ENCODE results near the gene CNST.

Gene CNST

DNA sequence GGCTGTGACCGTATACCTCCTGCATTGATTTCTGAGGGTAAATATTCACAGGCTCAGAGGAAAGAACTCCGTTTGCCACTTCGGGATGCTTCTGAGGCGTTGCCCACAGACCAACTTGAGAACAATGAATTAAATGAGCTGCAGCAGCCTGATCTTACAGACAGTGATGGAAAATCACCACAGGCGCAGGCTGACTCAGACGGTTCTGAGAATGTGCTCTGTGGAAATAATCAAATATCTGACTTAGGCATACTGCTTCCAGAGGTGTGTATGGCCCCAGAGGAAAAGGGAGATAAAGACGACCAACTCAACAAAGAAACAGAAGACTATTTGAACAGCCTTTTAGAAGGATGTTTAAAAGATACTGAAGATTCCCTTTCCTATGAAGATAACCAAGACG, 81.3 kb downstream of the CNST start:
- DNase-seq (ENCODE audit: low spot score): no peak
- H3K27ac ChIP-seq: no peak overlapping the region
- ChIA-PET POLR2A (ENCODE audit: low non-redundant PET) (no interaction called here), CTCF (interaction anchor here (0.7 kb wide), 1 partner anchor 80 kb away, joined by 3 read pairs; no protein-coding TSS in a partner anchor)
- TF ChIP-seq, protein P1, sequence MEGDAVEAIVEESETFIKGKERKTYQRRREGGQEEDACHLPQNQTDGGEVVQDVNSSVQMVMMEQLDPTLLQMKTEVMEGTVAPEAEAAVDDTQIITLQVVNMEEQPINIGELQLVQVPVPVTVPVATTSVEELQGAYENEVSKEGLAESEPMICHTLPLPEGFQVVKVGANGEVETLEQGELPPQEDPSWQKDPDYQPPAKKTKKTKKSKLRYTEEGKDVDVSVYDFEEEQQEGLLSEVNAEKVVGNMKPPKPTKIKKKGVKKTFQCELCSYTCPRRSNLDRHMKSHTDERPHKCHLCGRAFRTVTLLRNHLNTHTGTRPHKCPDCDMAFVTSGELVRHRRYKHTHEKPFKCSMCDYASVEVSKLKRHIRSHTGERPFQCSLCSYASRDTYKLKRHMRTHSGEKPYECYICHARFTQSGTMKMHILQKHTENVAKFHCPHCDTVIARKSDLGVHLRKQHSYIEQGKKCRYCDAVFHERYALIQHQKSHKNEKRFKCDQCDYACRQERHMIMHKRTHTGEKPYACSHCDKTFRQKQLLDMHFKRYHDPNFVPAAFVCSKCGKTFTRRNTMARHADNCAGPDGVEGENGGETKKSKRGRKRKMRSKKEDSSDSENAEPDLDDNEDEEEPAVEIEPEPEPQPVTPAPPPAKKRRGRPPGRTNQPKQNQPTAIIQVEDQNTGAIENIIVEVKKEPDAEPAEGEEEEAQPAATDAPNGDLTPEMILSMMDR (conservative IDR thresholded peaks at IDR 0.05; ENCODE audit: low read depth): no peak

DNA sequence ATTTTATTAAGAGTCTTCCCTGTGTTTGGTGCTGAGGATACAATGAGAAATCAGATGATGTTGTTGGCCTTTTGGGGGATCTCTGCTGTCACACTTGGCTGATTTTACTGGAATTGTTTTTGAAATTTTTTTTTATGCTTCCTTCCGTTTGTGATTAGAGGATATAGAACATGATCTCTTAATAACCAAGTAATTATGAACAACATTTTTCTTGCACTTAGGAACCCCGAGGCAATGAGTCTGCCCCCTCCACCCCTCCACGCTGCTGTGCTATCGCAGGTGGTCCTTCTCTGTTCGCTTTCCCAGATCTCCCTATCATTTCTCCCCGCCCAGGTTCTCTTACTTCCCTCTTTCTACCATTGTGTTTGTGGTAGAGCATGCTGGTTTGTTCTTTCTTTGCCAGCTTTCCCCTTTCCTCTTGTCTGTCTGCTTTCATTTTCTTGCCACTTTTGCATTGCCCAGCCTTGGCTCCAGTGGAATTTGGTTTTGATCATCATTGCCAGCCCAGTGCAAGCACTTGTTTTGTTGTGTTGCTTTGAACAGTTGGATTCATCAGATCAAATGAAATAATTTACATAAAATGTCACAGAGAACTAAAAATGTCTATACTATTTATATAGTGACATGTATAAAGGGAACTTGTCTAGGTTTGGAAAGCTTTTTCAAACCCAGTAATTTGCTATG, 84.9 kb downstream of the CNST start:
- DNase-seq (ENCODE audit: low spot score): no peak
- ChIA-PET POLR2A (ENCODE audit: low non-redundant PET) (no interaction called here), CTCF (interaction anchor here (0.5 kb wide), 1 partner anchor 158 kb away, joined by 3 read pairs; no protein-coding TSS in a partner anchor)
- no peak overlapping the region for H3K27ac ChIP-seq
- TF ChIP-seq, protein P1 (conservative IDR thresholded peaks at IDR 0.05; ENCODE audit: low read depth): no peak

DNA sequence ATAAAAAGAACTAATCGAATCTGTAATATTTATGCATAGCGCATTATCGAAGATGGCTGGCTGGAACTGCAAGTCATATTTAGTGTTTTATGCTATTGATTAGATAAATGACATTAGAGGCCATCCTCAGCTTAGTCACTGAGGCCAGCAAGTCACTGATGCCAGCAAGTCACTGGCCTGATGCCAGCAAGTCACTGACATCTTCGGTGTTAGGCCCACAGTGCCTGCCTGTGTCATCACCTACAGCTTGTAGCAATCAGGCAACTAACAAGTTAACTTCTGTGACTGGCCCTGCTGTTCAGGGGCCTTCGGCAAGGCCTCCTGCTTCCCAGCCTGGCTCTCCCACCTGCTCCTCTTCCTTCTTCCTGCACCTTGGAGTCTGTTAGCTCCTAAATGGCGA, 92.3 kb downstream of the CNST start:
- ChIA-PET POLR2A (ENCODE audit: low non-redundant PET) (no interaction called here), CTCF (no interaction called here)
- TF ChIP-seq, protein P1 (conservative IDR thresholded peaks at IDR 0.05; ENCODE audit: low read depth): no peak
- no peak overlapping the region for H3K27ac ChIP-seq
- no peak for DNase-seq (ENCODE audit: low spot score)

DNA sequence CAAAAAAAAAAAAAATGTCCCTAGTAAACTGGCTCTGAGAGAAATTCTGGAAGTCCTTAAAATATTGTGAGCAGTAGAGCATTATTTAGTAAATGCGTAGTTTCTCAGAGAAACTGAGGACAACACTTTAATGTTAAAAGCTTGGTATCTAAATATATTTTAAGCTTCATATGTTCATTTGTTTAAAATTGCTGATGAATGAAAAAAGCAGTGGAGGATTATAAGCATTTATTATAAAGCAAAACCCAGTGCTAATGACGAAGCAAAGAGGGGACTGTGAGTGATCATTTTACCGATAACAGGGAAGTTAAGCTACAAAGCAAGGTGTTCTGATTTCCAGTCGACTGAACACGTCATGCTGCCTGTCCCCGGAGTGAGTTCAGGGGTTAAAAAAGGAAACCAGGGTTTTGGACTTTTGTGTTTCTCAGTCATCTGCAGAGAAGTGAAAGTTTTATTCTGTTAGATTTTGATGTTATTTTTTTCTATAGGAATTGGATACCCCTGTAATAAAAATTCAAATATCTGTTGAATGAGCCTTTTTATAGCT, 93.4 kb downstream of the CNST start:
- H3K27ac ChIP-seq: no peak overlapping the region
- TF ChIP-seq, protein P1 (conservative IDR thresholded peaks at IDR 0.05; ENCODE audit: low read depth): no peak
- ChIA-PET CTCF (interaction anchor here (0.5 to 0.7 kb wide), 2 partner anchors 121 to 351 kb away, joined by 3 read pairs; no protein-coding TSS in a partner anchor), POLR2A (ENCODE audit: low non-redundant PET) (no interaction called here)
- no peak for DNase-seq (ENCODE audit: low spot score)

DNA sequence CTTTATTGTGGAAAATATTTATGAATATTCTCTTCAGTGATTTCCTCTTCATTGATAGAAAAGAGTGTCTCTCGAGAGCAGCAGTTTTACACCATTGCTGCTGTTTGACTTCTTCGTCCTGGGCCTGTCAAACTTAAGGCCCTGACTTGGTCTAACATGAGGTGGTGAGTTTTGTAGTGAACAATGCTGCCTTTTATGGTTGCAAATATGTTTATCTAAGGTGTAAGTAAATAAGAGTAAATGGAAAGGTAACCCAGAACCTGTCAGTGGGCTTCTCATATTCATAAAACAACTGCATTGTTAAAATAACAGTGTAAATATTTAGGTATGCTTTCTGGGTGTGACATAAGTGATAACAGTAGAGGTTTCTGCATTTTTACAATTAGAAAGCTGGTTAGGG, 95.2 kb downstream of the CNST start:
- TF ChIP-seq, protein P1 (conservative IDR thresholded peaks at IDR 0.05; ENCODE audit: low read depth): no peak
- DNase-seq (ENCODE audit: low spot score): no peak
- POLR2A ChIA-PET (ENCODE audit: low non-redundant PET): no interaction called here
- CTCF ChIA-PET: no interaction called here
- H3K27ac ChIP-seq: no peak overlapping the region

DNA sequence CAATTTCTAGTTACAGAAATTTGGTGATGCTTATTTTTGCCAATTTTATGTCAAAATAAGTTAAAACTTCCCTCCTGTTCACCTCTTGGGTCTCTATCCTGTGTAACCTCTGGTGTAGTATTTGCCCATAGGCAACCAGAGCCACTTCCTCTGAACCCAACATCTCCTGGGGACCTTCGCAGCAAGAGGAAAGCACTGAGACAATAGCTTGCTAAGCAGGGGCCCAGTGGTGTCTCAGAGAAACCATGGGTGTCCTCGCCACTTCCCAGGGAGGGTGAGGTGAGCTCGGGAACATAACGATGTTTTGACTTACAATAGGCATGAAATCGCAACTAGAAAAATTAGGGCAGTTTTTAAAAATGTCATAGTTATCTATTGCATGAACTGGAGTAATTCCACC, 101.5 kb downstream of the CNST start:
- DNase-seq (ENCODE audit: low spot score): no peak
- ChIA-PET CTCF (no interaction called here), POLR2A (ENCODE audit: low non-redundant PET) (no interaction called here)
- TF ChIP-seq, protein P1 (conservative IDR thresholded peaks at IDR 0.05; ENCODE audit: low read depth): no peak
- H3K27ac ChIP-seq: no peak overlapping the region
